ENCODE data around the gene BHMT. TPM values are rescaled to one million over a fixed set of nuclear protein-coding genes. Genes with fewer than 3 reads are reported as not detected.

Gene BHMT
- total RNA-seq, 2 experiments from 2014 or later, result not detected

DNA sequence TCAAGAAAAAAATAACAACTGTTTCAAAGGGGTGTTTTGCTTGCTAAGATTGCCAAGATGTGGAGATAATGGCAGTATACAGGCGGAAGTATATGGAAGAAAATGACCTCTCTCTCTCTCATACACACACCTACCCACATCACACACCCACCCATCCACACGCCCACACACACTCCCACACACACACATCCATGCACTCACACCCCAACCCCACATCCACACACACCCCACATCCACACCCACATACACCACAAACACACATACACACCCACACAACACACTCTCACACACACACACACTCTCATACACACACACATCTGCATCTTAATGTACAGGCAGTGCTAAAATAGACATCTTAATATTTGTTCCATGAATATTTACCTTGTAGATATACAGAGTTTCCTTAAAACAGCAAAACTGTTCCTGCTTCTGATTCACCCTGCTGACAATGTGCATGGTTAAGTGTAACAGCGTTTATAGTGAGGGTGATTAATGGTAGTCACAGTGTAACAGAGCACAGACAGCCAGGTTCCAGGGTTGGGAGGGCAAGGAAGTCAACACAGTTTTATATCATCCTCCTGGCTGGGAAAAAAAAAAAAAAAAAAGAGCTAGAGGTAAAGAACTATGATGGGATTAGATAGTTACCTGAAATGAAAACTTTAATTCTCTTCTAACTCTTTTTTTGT, 33.8 kb upstream of the BHMT start:
- Histone ChIP-seq H3K79me2 (ENCODE audit: insufficient read depth, low read depth, low read length) (no peaks in the 10 kb centered on the region), H3K4me1 (ENCODE audit: insufficient read depth, low read length, poor library complexity, severe bottlenecking) (no peaks in the 10 kb centered on the region), H2AFZ (ENCODE audit: low read length) (no peak overlapping the region), H3K9me2 (ENCODE audit: insufficient read depth, low read length) (no peaks in the 10 kb centered on the region), H3K36me3 (ENCODE audit: insufficient read depth, low read length) (no peaks in the 10 kb centered on the region), H3K9me3 (ENCODE audit: low read length) (no peaks in the 10 kb centered on the region), H3K4me3 (ENCODE audit: low read depth, low read length, poor library complexity, severe bottlenecking) (no peak overlapping the region), H4K20me1 (ENCODE audit: insufficient read depth, low read length) (no peaks in the 10 kb centered on the region), H3K27ac (ENCODE audit: low read depth, low read length, poor library complexity, severe bottlenecking) (no peak overlapping the region), H3K4me2 (ENCODE audit: low read length) (no peak overlapping the region)
- ChIA-PET CTCF (ENCODE audit: unreplicated experiment) (interaction anchor here (0.6 kb wide), 1 partner anchor 39 kb away, joined by 4 read pairs; no protein-coding TSS in a partner anchor), POLR2A (interaction anchor here (0.6 to 1.3 kb wide), 5 partner anchors 9 to 1164 kb away, joined by 3 to 5 read pairs (median 3); no protein-coding TSS in a partner anchor)
- TF ChIP-seq, protein P1, sequence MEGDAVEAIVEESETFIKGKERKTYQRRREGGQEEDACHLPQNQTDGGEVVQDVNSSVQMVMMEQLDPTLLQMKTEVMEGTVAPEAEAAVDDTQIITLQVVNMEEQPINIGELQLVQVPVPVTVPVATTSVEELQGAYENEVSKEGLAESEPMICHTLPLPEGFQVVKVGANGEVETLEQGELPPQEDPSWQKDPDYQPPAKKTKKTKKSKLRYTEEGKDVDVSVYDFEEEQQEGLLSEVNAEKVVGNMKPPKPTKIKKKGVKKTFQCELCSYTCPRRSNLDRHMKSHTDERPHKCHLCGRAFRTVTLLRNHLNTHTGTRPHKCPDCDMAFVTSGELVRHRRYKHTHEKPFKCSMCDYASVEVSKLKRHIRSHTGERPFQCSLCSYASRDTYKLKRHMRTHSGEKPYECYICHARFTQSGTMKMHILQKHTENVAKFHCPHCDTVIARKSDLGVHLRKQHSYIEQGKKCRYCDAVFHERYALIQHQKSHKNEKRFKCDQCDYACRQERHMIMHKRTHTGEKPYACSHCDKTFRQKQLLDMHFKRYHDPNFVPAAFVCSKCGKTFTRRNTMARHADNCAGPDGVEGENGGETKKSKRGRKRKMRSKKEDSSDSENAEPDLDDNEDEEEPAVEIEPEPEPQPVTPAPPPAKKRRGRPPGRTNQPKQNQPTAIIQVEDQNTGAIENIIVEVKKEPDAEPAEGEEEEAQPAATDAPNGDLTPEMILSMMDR (conservative IDR thresholded peaks at IDR 0.05; ENCODE audit: low read length), result no peak
- no peak for TF ChIP-seq EZH2phosphoT487 (IDR thresholded peaks at IDR 0.05; ENCODE audit: borderline replicate concordance, low read depth, low read length)
- no TSS peak for BruUV-seq (replicated peaks)
- intact Hi-C loops (cut with micrococcal nuclease; ENCODE audit: unreplicated experiment), result no loop called here
- DNase-seq (ENCODE audit: low spot score), result no peak

DNA sequence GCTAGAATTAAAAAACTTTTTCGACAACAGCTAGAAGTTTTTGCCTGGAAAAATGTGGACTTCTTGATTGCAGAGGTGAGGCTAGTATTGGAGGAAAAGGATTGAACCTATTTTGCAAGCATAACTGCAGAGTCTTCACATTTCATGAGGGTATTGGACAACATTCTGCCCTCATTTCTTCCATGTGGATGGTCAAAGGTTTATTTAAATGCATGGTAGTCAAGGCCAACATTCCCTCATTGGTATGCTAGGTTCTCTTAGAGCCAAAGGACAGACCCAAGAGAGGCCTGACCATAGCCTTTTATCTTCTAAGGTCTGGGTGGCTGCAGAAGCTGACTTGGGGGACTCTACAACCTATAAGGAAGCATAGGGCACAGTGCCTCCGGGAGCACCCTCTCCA, 30.8 kb upstream of the BHMT start:
- no peak overlapping the region for H3K27ac ChIP-seq (ENCODE audit: low read depth, low read length, poor library complexity, severe bottlenecking)
- no peaks in the 10 kb centered on the region for H3K9me2 ChIP-seq (ENCODE audit: insufficient read depth, low read length)
- intact Hi-C loops (cut with micrococcal nuclease; ENCODE audit: unreplicated experiment), result no loop called here
- H2AFZ ChIP-seq (ENCODE audit: low read length), result no peak overlapping the region
- no peak overlapping the region for H3K4me3 ChIP-seq (ENCODE audit: low read depth, low read length, poor library complexity, severe bottlenecking)
- no peaks in the 10 kb centered on the region for H3K36me3 ChIP-seq (ENCODE audit: insufficient read depth, low read length)
- no peak for TF ChIP-seq EZH2phosphoT487 (IDR thresholded peaks at IDR 0.05; ENCODE audit: borderline replicate concordance, low read depth, low read length)
- TF ChIP-seq, protein P1 (conservative IDR thresholded peaks at IDR 0.05; ENCODE audit: low read length), result no peak
- no peaks in the 10 kb centered on the region for H3K4me1 ChIP-seq (ENCODE audit: insufficient read depth, low read length, poor library complexity, severe bottlenecking)
- no peaks in the 10 kb centered on the region for H4K20me1 ChIP-seq (ENCODE audit: insufficient read depth, low read length)
- BruUV-seq (replicated peaks), result no TSS peak
- H3K4me2 ChIP-seq (ENCODE audit: low read length), result no peak overlapping the region
- ChIA-PET POLR2A (no interaction called here), CTCF (ENCODE audit: unreplicated experiment) (no interaction called here)
- DNase-seq (ENCODE audit: low spot score), result no peak
- H3K9me3 ChIP-seq (ENCODE audit: low read length), result no peaks in the 10 kb centered on the region
- no peaks in the 10 kb centered on the region for H3K79me2 ChIP-seq (ENCODE audit: insufficient read depth, low read depth, low read length)

DNA sequence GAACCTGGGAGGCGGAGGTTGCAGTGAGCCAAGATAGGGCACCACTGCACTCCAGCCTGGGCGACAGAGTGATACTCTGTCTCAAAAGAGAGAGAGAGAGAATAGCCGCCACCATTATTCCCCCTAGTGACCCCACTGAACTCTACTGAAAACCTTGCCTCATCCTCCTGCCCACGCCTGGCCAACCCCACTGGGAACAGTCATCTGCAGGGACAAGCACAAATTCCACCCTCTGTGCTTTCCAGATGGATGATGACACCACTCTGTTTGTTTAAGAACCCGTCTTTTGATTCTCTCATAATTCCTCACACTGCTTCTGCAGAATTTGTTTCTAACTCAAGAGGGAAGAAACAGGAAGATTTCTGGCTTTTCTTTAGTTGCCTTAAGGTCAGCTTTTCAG, 29.8 kb upstream of the BHMT start:
- Histone ChIP-seq H3K4me1 (ENCODE audit: insufficient read depth, low read length, poor library complexity, severe bottlenecking) (no peaks in the 10 kb centered on the region), H3K9me2 (ENCODE audit: insufficient read depth, low read length) (no peaks in the 10 kb centered on the region), H3K36me3 (ENCODE audit: insufficient read depth, low read length) (no peaks in the 10 kb centered on the region), H2AFZ (ENCODE audit: low read length) (no peak overlapping the region), H3K9me3 (ENCODE audit: low read length) (no peaks in the 10 kb centered on the region), H3K4me2 (ENCODE audit: low read length) (no peak overlapping the region), H3K79me2 (ENCODE audit: insufficient read depth, low read depth, low read length) (no peaks in the 10 kb centered on the region), H4K20me1 (ENCODE audit: insufficient read depth, low read length) (no peaks in the 10 kb centered on the region), H3K4me3 (ENCODE audit: low read depth, low read length, poor library complexity, severe bottlenecking) (no peak overlapping the region), H3K27ac (ENCODE audit: low read depth, low read length, poor library complexity, severe bottlenecking) (no peak overlapping the region)
- no TSS peak for BruUV-seq (replicated peaks)
- ChIA-PET CTCF (ENCODE audit: unreplicated experiment) (no interaction called here), POLR2A (interaction anchor here (0.7 kb wide), 1 partner anchor 387 kb away, joined by 4 read pairs; no protein-coding TSS in a partner anchor)
- TF ChIP-seq EZH2phosphoT487 (IDR thresholded peaks at IDR 0.05; ENCODE audit: borderline replicate concordance, low read depth, low read length), result no peak
- TF ChIP-seq, protein P1 (conservative IDR thresholded peaks at IDR 0.05; ENCODE audit: low read length), result no peak
- intact Hi-C loops (cut with micrococcal nuclease; ENCODE audit: unreplicated experiment), result no loop called here
- no peak for DNase-seq (ENCODE audit: low spot score)
